Muscle layer of duodenum (tissue), 2 donors: ENCODE data around the gene NINJ2.

Source experiments
- H3K27ac ChIP-seq: one replicate; pipeline ENCODE4 v1.7.0; 2013; ENCODE audit warnings: mild to moderate bottlenecking, low read length
- H3K27me3 ChIP-seq: one replicate; pipeline ENCODE4 v1.7.0; 2013; ENCODE audit warnings: low read depth, mild to moderate bottlenecking, control low read depth, low read length
- H3K36me3 ChIP-seq, 2 donors: one replicate each; pipeline ENCODE4 v1.7.0; 2013; ENCODE audit warnings: low read length in 2 of 2, control low read depth in 1 of 2, mild to moderate bottlenecking in 1 of 2; ENCODE audit not compliant: insufficient read depth in 2 of 2, control insufficient read depth in 1 of 2
- H3K4me1 ChIP-seq, 2 donors: one replicate each; pipeline ENCODE4 v1.7.0; 2013; ENCODE audit warnings: low read length in 2 of 2, mild to moderate bottlenecking in 2 of 2, control low read depth in 1 of 2, moderate library complexity in 1 of 2; ENCODE audit not compliant: insufficient read depth in 2 of 2, control insufficient read depth in 1 of 2
- H3K4me3 ChIP-seq, 2 donors: one replicate each; pipeline ENCODE4 v1.7.0; 2013; ENCODE audit warnings: low read length in 2 of 2, low read depth in 1 of 2, mild to moderate bottlenecking in 1 of 2
- H3K9me3 ChIP-seq, 2 donors: one replicate each; pipeline ENCODE4 v1.7.0; 2013; ENCODE audit warnings: low read length in 2 of 2, control low read depth in 1 of 2, mild to moderate bottlenecking in 1 of 2; ENCODE audit not compliant: control insufficient read depth in 1 of 2
- donor health status: healthy.

NINJ2 gene

DNA sequence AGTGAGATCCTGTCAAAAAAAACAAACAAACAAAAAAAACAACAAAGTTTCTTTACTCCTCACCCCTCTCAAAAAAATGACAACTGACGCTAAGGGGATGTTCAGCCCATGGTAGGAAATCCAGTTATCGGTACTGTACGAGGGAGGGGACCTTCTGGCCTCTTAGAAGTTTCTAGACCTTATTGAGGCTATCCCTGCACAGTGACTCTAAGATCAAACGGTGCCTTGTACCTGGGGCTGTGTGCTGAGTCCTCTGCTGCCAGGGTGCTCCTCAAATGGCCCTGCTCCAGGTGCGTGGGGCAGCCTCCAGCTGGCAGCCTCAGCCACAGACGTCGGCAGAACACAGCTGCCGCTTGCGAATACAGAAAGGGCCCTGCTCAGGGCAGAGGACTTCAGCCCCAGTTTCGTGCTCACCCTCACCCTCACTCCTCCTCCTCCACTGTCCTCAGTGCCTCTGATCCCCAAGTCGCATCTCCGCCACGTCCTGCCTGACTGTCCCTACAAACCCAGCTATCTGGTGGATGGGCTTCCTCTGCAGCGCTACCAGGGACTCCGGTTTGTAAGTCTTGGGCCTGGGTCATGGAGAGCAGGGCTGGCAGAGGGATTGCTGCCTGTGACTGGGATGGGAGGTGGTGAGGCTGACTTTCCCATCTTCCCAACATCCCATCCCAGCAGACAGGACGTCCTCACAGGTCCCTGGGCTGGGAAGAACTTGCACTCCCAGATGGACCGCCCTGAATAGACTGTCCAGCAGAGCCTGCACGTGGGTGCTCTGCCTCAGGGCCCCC, 112.6 kb downstream of the NINJ2 start:
- Histone ChIP-seq H3K4me3 (no peak overlapping the region), H3K9me3 (no peaks in the 10 kb centered on the region), H3K27me3 (no peaks in the 10 kb centered on the region), H3K27ac (no peak overlapping the region), H3K4me1 (peaks cover 5 to 18% of the 10 kb centered on the region in 2 donors), H3K36me3 (no peaks in the 10 kb centered on the region)

DNA sequence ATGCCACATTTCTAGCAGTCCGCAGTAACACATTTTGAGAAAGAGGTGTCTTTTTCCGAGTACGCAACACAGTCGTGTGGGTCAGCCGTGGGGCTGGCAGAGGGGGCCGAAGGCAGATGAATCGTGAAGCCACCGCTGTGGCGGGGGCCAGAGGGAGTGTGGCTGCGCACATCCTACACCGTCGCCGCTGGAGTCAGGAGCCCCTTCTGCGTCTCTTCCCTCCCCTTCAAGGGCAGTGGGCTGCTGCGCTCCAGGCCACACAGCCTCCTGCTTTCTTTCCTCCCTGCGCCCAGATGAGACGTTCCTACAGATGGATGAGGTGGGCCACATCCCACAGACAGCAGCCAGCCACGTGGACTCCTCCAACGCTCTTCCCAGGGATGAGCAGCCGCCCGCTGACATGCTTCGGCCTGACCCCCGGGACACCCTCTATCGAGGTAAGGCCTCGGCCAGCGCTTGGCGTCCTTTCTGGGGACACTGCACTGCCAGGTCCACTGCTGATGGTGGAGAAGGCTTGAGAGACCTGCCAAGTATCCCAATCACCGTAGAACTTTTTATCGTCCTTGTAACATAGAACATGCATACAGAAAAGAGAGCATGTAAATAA, 113.7 kb downstream of the NINJ2 start:
- H3K9me3 ChIP-seq = no peaks in the 10 kb centered on the region
- peaks cover 5 to 18% of the 10 kb centered on the region in 2 donors for H3K4me1 ChIP-seq
- H3K36me3 ChIP-seq = no peaks in the 10 kb centered on the region
- H3K4me3 ChIP-seq = no peak overlapping the region
- no peaks in the 10 kb centered on the region for H3K27me3 ChIP-seq
- H3K27ac ChIP-seq = no peak overlapping the region

DNA sequence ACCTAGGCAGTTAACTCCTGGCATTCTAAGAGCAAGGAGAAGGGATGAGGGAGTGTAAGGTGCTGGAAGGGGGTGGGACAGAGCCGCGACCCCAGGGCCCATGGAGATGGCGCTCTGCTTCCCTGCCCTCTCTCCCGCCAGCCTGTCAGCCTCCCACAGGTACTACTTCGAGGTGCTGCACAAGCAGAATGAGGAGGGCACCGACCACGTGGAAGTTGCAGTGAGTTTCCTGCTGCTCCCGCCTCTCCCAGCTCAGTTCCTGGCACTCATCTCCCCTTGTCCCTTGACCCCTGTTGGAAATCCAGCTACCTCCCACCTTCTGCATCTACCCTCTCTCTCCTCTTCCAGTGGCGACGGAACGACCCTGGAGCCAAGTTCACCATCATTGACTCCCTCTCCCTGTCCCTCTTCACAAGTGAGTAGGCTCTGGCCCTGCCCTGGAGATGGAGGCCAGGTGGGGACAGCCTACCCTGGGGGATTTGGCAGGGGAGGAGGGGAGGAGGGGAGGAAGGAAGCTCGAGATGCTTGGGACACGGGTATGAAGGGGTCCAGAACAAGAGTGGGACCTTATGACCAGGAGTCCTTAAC, 115.3 kb downstream of the NINJ2 start:
- H3K36me3 ChIP-seq = no peaks in the 10 kb centered on the region
- peaks cover 5 to 18% of the 10 kb centered on the region in 2 donors for H3K4me1 ChIP-seq
- H3K27me3 ChIP-seq = no peaks in the 10 kb centered on the region
- H3K9me3 ChIP-seq = no peaks in the 10 kb centered on the region
- no peak overlapping the region for H3K27ac ChIP-seq
- H3K4me3 ChIP-seq = no peak overlapping the region

DNA sequence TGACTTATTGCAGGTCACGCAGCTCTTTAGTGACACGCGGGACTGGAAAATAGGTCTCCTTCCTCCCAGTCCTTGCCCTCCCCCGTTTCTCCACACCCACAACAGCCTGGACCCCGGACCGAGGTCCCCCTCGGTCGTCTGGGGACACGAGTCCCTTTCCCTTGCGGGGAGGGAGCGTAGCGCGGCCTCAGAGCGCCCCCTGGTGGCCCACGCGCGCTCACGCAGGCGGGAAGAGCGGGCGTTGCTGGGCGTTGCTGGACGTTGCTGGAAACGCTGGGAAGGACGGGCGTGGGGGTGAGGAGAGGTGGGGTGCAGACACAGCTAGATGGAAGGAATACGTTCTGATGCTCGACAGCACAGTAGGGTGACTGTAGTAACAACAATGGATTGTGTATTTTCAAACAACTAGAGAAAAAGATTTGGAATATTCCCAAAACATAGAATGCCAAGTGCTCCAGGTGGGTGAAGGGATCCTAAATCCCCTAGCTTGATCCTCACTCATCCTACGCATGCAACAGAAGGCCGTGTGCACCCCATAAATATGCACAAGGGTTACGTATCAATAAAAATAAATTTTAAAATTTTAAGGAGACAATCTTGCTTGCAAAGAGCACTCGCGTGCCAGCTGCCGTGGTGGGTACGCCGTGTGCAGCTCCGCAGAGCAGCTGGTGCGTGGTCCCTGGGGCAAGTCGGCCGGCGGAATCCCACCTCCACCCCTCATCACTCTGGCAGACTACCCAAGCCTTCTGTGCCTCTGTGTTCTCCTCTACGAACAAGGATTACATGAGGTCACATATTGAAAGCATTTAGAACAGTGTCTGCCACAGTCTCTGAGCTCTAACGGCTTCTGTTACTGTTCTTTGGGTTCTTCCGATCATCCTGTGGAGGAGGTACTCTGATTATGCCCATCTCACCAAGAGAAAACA, 116.1 kb downstream of the NINJ2 start:
- H3K27ac ChIP-seq = no peak overlapping the region
- no peaks in the 10 kb centered on the region for H3K36me3 ChIP-seq
- no peaks in the 10 kb centered on the region for H3K9me3 ChIP-seq
- H3K4me1 ChIP-seq = peaks cover 0 to 11% of the 10 kb centered on the region in 2 donors
- H3K27me3 ChIP-seq = no peaks in the 10 kb centered on the region
- H3K4me3 ChIP-seq = no peak overlapping the region

DNA sequence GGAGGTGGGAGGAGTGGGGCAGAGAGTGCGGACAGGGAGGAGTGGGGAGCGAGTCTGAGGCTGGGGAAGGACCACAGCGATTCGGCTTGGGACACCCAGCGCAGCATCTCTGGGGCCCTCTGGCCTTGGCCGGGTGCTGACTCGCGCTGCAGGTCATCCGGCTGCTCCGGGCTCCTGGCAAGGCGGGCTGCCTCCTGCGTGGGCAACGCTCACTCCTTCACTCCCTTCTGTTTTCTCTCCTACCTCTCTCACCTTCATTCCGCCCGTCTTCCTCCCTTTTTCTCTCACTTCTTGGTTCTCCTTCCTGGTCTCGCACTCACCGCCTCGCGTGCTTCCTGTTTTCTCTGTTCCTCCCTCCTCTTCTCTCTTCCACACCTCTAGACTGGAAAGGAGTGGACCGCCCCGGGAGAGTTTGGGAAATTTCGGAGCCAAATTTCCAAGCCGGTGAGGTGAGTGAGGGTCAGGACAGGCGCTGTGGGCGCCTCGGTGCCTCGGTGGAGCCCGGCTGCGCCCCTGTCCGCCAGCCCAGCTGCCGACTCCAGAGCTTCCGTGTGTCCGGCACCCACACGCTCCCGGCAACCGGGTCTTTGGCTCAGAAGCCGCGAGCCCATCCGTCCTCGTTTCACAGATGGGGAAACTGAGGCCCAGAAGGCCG, 116.9 kb downstream of the NINJ2 start:
- peaks cover 0 to 11% of the 10 kb centered on the region in 2 donors for H3K4me1 ChIP-seq
- no peak overlapping the region for H3K27ac ChIP-seq
- no peaks in the 10 kb centered on the region for H3K9me3 ChIP-seq
- no peaks in the 10 kb centered on the region for H3K27me3 ChIP-seq
- no peaks in the 10 kb centered on the region for H3K36me3 ChIP-seq
- H3K4me3 ChIP-seq = no peak overlapping the region

DNA sequence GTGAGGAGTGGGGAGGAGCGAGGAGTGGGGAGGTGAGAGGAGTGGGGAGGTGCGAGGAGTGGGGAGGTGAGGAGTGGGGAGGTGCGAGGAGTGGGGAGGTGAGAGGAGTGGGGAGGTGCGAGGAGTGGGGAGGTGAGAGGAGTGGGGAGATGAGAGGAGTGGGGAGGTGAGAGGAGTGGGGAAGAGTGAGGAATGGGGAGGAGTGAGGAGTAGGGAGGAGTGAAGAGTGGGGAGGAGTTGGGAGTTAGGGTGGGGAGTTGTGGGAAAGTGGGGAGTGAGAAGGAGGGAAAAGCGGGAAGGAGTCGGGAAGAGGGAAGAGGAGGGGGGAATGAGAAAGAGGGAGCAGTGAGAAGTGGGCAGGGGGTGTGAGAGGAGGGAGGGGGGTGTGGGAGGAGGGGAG, 117.4 kb downstream of the NINJ2 start:
- Histone ChIP-seq H3K27me3 (no peaks in the 10 kb centered on the region), H3K27ac (no peak overlapping the region), H3K36me3 (no peaks in the 10 kb centered on the region), H3K4me3 (no peak overlapping the region), H3K4me1 (peaks cover 0 to 11% of the 10 kb centered on the region in 2 donors), H3K9me3 (no peaks in the 10 kb centered on the region)

DNA sequence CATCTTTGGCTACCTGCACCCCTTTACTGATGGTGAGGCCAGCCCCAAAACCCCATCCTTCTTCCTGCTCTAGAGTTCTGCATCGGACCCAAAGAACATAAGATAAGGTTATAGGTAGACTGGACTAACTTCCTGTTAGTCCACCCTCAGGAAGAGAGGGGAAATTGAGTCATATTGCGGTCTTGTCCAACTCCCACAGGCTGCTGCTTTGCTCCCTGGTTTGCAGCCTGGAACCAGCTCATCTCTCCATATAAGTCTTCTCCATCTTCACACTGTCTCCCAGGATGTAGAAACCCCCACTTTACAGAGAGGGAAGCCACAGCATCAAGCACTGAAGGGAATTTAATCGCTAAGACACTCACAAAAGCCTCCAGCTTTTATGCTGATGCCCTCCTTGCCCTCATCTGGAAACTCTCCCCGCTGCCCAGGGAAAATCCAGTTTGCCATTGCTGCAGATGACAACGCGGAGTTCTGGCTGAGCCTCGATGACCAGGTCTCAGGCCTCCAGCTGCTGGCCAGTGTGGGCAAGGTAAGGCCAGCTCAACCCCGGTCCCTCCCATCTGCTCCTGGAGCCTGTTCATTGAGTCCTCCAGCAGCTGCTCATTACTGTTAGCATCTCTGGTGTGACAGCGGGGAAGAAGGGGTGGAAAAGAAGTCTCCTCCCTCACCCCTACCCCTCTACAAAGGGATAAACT, 118.2 kb downstream of the NINJ2 start:
- H3K4me3 ChIP-seq = no peak overlapping the region
- H3K9me3 ChIP-seq = no peaks in the 10 kb centered on the region
- no peaks in the 10 kb centered on the region for H3K27me3 ChIP-seq
- no peaks in the 10 kb centered on the region for H3K36me3 ChIP-seq
- peaks cover 0 to 11% of the 10 kb centered on the region in 2 donors for H3K4me1 ChIP-seq
- no peak overlapping the region for H3K27ac ChIP-seq

DNA sequence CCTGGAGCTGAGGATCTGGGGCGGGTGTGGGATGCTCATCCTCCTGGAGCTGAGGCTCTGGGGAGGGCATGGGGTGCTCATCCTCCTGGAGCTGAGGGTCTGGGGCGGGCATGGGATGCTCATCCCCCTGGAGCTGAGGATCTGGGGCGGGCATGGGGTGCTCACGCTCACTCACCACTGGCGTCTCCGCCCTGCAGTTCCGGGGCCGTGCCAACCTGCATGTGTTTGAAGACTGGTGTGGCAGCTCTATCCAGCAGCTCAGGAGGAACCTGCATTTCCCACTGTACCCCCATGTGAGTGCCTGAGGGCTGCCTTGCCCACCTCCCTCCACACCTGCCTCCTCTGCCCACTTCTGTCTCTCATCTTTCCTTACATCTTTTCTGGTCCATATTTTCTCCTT, 119.1 kb downstream of the NINJ2 start:
- Histone ChIP-seq H3K4me3 (no peak overlapping the region), H3K27ac (no peak overlapping the region), H3K36me3 (no peaks in the 10 kb centered on the region), H3K27me3 (no peaks in the 10 kb centered on the region), H3K4me1 (peaks cover 0 to 11% of the 10 kb centered on the region in 2 donors), H3K9me3 (no peaks in the 10 kb centered on the region)

DNA sequence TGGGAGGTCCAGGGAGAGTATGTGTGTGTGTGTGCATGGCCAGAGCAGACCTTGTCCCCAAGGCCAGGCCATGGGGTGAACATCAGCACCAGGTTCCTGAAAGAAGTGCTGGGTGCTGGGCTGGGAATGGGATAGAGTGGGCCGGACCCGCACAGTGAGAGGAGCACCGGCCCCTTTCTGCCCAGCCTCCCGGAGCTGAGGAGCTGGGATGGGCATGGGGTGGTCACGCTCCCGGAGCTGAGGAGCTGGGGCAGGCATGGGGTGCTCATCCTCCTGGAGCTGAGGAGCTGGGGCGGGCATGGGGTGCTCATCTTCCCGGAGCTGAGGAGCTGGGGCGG, 120.2 kb downstream of the NINJ2 start:
- H3K36me3 ChIP-seq = no peaks in the 10 kb centered on the region
- H3K27me3 ChIP-seq = no peaks in the 10 kb centered on the region
- no peaks in the 10 kb centered on the region for H3K9me3 ChIP-seq
- H3K4me1 ChIP-seq = peaks cover 0 to 11% of the 10 kb centered on the region in 2 donors
- H3K27ac ChIP-seq = no peak overlapping the region
- H3K4me3 ChIP-seq = no peak overlapping the region

DNA sequence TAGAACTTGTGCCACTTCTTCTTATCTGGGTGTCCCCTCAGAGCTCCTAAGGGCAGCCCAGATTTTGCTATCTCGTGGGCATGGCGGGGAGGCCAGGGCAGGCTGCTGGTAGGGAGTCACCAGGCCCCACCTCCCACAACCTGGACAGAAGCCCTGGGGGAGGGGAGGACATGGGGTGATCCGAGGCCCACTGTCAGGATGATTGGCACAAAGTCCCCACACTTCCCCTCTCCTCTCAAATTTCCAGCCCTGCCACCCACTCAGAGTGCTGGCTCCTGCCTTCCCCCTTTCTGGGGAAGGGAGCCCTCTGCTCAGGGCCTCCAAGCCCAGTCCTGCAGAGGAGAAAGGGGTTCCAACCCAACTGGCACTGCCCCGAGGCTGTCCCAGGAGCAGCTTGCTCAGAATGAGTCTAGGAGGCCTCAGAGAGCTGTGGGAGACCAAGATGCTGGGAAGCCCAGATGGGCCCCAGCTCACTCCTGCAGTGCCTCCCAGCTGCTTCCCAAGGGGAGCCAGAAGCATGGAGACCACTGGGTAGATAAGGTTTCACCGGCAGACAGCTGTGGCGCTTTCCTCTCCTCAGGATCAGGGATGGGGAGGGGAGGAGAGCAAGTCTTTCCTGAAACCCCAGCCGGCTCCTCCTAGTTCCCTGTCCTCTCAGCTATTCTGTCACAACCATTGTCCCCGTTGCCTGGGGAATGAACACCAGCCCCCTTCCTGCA, 120.7 kb downstream of the NINJ2 start:
- Histone ChIP-seq H3K9me3 (no peaks in the 10 kb centered on the region), H3K27ac (no peak overlapping the region), H3K4me1 (peaks cover 0 to 11% of the 10 kb centered on the region in 2 donors), H3K27me3 (no peaks in the 10 kb centered on the region), H3K36me3 (no peaks in the 10 kb centered on the region), H3K4me3 (no peak overlapping the region)
